GM06990 (cell line): ENCODE data around the gene POU6F2.

Source experiments
- DNase-seq: peaks from one replicate; pipeline ENCODE4 v3.0.0-alpha.2; 2011; ENCODE audit not compliant: insufficient read length; ENCODE audit errors: extremely low read depth
- H3K27me3 ChIP-seq: replicated peaks from 2 replicates; pipeline ENCODE4 v1.6.0; 2011; ENCODE audit warnings: low read length; ENCODE audit not compliant: control insufficient read depth, insufficient read depth
- H3K36me3 ChIP-seq: 2 replicates; pipeline ENCODE4 v1.5.1; 2011; ENCODE audit warnings: low read length; ENCODE audit not compliant: control insufficient read depth, insufficient read depth
- H3K4me3 ChIP-seq: replicated peaks from 2 replicates; pipeline ENCODE4 v1.5.1; 2011; ENCODE audit warnings: low read depth, mild to moderate bottlenecking, control low read depth, low read length
- CTCF ChIP-seq: IDR thresholded peaks from 2 replicates; pipeline ENCODE4 v1.5.1; 2011; ENCODE audit warnings: low read length, control low read depth, mild to moderate bottlenecking, inconsistent platforms; ENCODE audit not compliant: insufficient read depth, poor library complexity, severe bottlenecking

Gene POU6F2

DNA sequence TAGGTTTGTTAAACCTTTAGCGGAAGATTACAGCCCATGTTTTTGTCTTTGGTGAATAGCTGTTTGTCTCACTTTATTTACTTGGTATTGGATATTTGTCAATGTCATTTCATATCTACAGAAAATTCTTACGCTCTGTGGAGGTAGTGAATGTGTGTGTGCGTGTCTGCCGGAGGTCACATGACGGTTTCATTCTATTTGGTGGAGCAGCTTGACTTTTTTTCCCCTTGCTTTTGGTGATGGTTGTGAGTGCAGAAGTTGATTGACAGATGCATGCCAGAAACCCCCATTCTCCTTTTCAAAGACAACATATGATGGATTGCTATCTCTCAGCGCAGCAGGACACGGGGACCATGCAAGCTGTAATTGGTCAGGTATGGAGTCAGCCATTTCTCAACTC is at the start of gene POU6F2:
POU6F2 (plus strand) TSS at position 225 of the 400 bp plus-strand sequence; CDS start at position 270, 45 bp downstream.
- Histone ChIP-seq H3K36me3 (no peaks in the 10 kb centered on the region), H3K4me3 (no peak within 1 kb of the TSS), H3K27me3 (no peaks in the 10 kb centered on the region; the same call in 1 of the 2 replicates)
- no peak for DNase-seq
- TF ChIP-seq CTCF = no peak

- H3K4me3 ChIP-seq = no peak overlapping the region
- no peaks in the 10 kb centered on the region for H3K27me3 ChIP-seq
- TF ChIP-seq CTCF = no peak
- no peak for DNase-seq
- no peaks in the 10 kb centered on the region for H3K36me3 ChIP-seq
These were observed 49.2 kb upstream of the POU6F2 start for GRCh38 chr7:38928506-38928905.

- Histone ChIP-seq H3K36me3 (no peaks in the 10 kb centered on the region), H3K27me3 (no peaks in the 10 kb centered on the region), H3K4me3 (no peak overlapping the region)
- no peak for DNase-seq
- TF ChIP-seq CTCF = no peak
These were observed 48.1 kb upstream of the POU6F2 start for GRCh38 chr7:38929460-38930171.

GRCh38 chr7:38932509-38933168 is 45.1 kb upstream of the POU6F2 start:
- Histone ChIP-seq H3K4me3 (no peak overlapping the region), H3K36me3 (no peaks in the 10 kb centered on the region), H3K27me3 (no peaks in the 10 kb centered on the region)
- DNase-seq = peak; percentile 8
- TF ChIP-seq CTCF = peak; percentile 95

- Histone ChIP-seq H3K4me3 (no peak overlapping the region), H3K36me3 (no peaks in the 10 kb centered on the region), H3K27me3 (no peaks in the 10 kb centered on the region)
- no peak for DNase-seq
- TF ChIP-seq CTCF = no peak
These were observed 43.7 kb upstream of the POU6F2 start for GRCh38 chr7:38934051-38934450.
